ENCODE results near the gene NT5DC3.

The NT5DC3 gene

GRCh38 chr12:103793046-103793445 lies 48.0 kb downstream of the NT5DC3 start:
- no peak for TF ChIP-seq EZH2phosphoT487 (IDR thresholded peaks at IDR 0.05; ENCODE audit: low read length)
- TF ChIP-seq CTCF (IDR thresholded peaks at IDR 0.05; ENCODE audit: low read length), result no peak
- no peak for TF ChIP-seq EZH2 (optimal IDR thresholded peaks at IDR 0.05; ENCODE audit: low read depth, low read length)
- no peak overlapping the region for H3K9ac ChIP-seq (ENCODE audit: low read length)
- H3K4me2 ChIP-seq (ENCODE audit: low read depth, low read length), result no peak overlapping the region
- H3F3A ChIP-seq (ENCODE audit: insufficient read depth, low read length), result no peaks in the 10 kb centered on the region
- H3K4me3 ChIP-seq (ENCODE audit: low read length), result no peak overlapping the region
- no peaks in the 10 kb centered on the region for H3K9me3 ChIP-seq (replicated peaks; ENCODE audit: insufficient read depth, low read length)
- no peak for DNase-seq
- no peaks in the 10 kb centered on the region for H3K9me2 ChIP-seq (replicated peaks; ENCODE audit: insufficient read depth, low read length)
- no peak overlapping the region for H3K27ac ChIP-seq (ENCODE audit: low read length)
- no peaks in the 10 kb centered on the region for H3K27me3 ChIP-seq (replicated peaks; ENCODE audit: insufficient read depth, low read length)
- no peaks in the 10 kb centered on the region for H4K20me1 ChIP-seq (ENCODE audit: insufficient read depth, low read length)
- H3K4me1 ChIP-seq (ENCODE audit: low read length), result no peaks in the 10 kb centered on the region
- no peaks in the 10 kb centered on the region for H3K79me2 ChIP-seq (ENCODE audit: low read length)
- H2AFZ ChIP-seq (ENCODE audit: low read length), result no peak overlapping the region
- no peaks in the 10 kb centered on the region; the same call in 1 of the 2 replicates for H3K36me3 ChIP-seq (replicated peaks; ENCODE audit: insufficient read depth, low read length)

- H3K36me3 ChIP-seq (replicated peaks; ENCODE audit: insufficient read depth, low read length), result no peaks in the 10 kb centered on the region
- H3K9me2 ChIP-seq (replicated peaks; ENCODE audit: insufficient read depth, low read length), result no peaks in the 10 kb centered on the region
- H4K20me1 ChIP-seq (ENCODE audit: insufficient read depth, low read length), result no peaks in the 10 kb centered on the region
- no peaks in the 10 kb centered on the region for H3K27me3 ChIP-seq (replicated peaks; ENCODE audit: insufficient read depth, low read length)
- no peaks in the 10 kb centered on the region for H3K4me1 ChIP-seq (ENCODE audit: low read length)
- H3K9ac ChIP-seq (ENCODE audit: low read length), result no peak overlapping the region
- H3K27ac ChIP-seq (ENCODE audit: low read length), result no peak overlapping the region
- H3K79me2 ChIP-seq (ENCODE audit: low read length), result no peaks in the 10 kb centered on the region
- no peak for DNase-seq
- TF ChIP-seq EZH2phosphoT487 (IDR thresholded peaks at IDR 0.05; ENCODE audit: low read length) (no peak), CTCF (IDR thresholded peaks at IDR 0.05; ENCODE audit: low read length) (no peak), EZH2 (optimal IDR thresholded peaks at IDR 0.05; ENCODE audit: low read depth, low read length) (no peak)
- H3K9me3 ChIP-seq (replicated peaks; ENCODE audit: insufficient read depth, low read length), result no peaks in the 10 kb centered on the region
- no peaks in the 10 kb centered on the region for H3F3A ChIP-seq (ENCODE audit: insufficient read depth, low read length)
- H3K4me2 ChIP-seq (ENCODE audit: low read depth, low read length), result no peak overlapping the region
- no peak overlapping the region for H2AFZ ChIP-seq (ENCODE audit: low read length)
- no peak overlapping the region for H3K4me3 ChIP-seq (ENCODE audit: low read length)
Observed at GRCh38 chr12:103791350-103791920, 49.6 kb downstream of the NT5DC3 start.

GRCh38 chr12:103786201-103786600 lies 54.8 kb downstream of the NT5DC3 start:
- H3K4me3 ChIP-seq (ENCODE audit: low read length), result no peak overlapping the region
- no peak overlapping the region for H3K9ac ChIP-seq (ENCODE audit: low read length)
- H3K27ac ChIP-seq (ENCODE audit: low read length), result no peak overlapping the region
- H3K4me1 ChIP-seq (ENCODE audit: low read length), result no peaks in the 10 kb centered on the region
- H2AFZ ChIP-seq (ENCODE audit: low read length), result no peak overlapping the region
- H3K27me3 ChIP-seq (replicated peaks; ENCODE audit: insufficient read depth, low read length), result no peaks in the 10 kb centered on the region
- no peak for DNase-seq
- no peak overlapping the region for H3K4me2 ChIP-seq (ENCODE audit: low read depth, low read length)
- no peaks in the 10 kb centered on the region for H4K20me1 ChIP-seq (ENCODE audit: insufficient read depth, low read length)
- H3F3A ChIP-seq (ENCODE audit: insufficient read depth, low read length), result no peaks in the 10 kb centered on the region
- no peaks in the 10 kb centered on the region for H3K9me3 ChIP-seq (replicated peaks; ENCODE audit: insufficient read depth, low read length)
- H3K9me2 ChIP-seq (replicated peaks; ENCODE audit: insufficient read depth, low read length), result no peaks in the 10 kb centered on the region
- H3K79me2 ChIP-seq (ENCODE audit: low read length), result no peaks in the 10 kb centered on the region
- TF ChIP-seq CTCF (IDR thresholded peaks at IDR 0.05; ENCODE audit: low read length) (no peak), EZH2phosphoT487 (IDR thresholded peaks at IDR 0.05; ENCODE audit: low read length) (no peak), EZH2 (optimal IDR thresholded peaks at IDR 0.05; ENCODE audit: low read depth, low read length) (no peak)
- H3K36me3 ChIP-seq (replicated peaks; ENCODE audit: insufficient read depth, low read length), result no peaks in the 10 kb centered on the region

All from MM.1S (cell line).